GM10248 (cell line): Measurements from ENCODE around the gene GJC1.

ENCODE experiments used
- CTCF ChIA-PET: fragments of 300-600 bp; sonication (Branson Sonifier 250); formaldehyde crosslinking; extraction: SDS; loops from one replicate; lab custom pipeline; 2021; ENCODE audit warnings: antibody characterized with exemption; lab: Yijun Ruan, JAX
- POLR2A ChIA-PET: fragments of 350-650 bp; sonication (Branson Sonifier 250); formaldehyde crosslinking; extraction: SDS; loops from one replicate; lab custom pipeline; 2020; ENCODE audit warnings: antibody characterized with exemption; lab: Yijun Ruan, JAX
- DNase-seq: peaks from one replicate; pipeline ENCODE4 v3.0.0; 2012; ENCODE audit errors: extremely low spot score
- TF ChIP-seq, protein P1 (sequence below): IDR thresholded peaks from 2 replicates; pipeline ENCODE4 v1.5.1; 2012; ENCODE audit warnings: mild to moderate bottlenecking, low read depth; ENCODE audit errors: extremely low read depth, missing control alignments, control extremely low read depth

Gene GJC1

DNA sequence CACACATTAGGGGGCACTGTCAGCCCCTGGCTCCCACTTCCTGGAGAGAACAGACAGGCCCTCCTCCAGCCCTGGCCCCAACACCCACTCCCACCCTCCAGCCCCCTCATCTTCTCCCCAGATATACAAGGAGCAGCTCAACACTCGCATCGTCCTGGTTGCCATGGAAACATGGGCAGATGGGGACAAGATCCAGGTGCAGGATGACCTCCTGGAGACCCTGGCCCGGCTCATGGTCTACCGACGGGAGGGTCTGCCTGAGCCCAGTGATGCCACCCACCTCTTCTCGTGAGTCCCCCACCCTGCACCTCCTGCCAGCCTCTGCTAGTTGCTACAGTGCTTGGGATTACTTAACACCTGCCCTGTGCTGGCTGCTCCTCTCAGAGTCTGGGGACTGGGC lies 56.9 kb downstream of the GJC1 start:
- no peak for DNase-seq
- TF ChIP-seq, protein P1, sequence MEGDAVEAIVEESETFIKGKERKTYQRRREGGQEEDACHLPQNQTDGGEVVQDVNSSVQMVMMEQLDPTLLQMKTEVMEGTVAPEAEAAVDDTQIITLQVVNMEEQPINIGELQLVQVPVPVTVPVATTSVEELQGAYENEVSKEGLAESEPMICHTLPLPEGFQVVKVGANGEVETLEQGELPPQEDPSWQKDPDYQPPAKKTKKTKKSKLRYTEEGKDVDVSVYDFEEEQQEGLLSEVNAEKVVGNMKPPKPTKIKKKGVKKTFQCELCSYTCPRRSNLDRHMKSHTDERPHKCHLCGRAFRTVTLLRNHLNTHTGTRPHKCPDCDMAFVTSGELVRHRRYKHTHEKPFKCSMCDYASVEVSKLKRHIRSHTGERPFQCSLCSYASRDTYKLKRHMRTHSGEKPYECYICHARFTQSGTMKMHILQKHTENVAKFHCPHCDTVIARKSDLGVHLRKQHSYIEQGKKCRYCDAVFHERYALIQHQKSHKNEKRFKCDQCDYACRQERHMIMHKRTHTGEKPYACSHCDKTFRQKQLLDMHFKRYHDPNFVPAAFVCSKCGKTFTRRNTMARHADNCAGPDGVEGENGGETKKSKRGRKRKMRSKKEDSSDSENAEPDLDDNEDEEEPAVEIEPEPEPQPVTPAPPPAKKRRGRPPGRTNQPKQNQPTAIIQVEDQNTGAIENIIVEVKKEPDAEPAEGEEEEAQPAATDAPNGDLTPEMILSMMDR, result no peak
- CTCF ChIA-PET, result interaction anchor here (0.9 to 17.1 kb wide), 7 partner anchors 10 to 362 kb away, joined by 3 to 454 read pairs (median 9); partner anchors contain the start of gene ACBD4
- POLR2A ChIA-PET, result no interaction called here

DNA sequence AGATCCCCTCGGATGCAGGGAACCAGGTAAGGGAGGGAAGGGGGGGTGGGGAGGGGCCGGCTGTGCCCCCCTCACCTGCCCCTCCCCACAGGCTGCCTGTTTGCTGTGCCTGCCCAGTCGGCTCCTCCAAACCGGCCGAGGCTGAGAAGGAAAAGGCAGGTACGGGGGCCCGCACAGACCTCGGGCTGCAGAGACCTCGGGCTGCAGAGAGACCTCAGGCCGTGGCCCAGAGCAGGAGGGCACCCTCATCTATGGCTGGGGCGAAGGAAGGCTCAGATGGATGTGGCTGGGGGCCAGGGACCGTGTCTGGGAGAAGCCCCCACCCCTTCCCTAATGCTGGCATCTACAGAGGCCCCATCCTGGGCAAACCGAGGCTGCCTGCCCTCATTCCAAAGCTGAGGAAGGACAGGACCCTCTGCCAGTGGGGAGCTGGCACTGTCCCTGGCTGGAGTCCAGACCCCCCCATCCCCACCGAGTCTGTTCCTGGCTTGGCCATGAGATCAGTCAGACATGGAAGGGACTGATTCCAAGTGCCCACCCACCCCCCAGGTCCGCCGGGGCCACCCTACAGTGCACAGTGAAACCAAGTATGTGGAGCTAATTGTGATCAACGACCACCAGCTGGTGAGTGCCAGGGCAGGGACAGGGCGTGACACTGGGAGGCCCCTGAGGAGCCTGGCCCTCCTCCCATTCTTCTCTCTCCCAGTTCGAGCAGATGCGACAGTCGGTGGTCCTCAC lies 57.6 kb downstream of the GJC1 start:
- TF ChIP-seq, protein P1, result no peak
- ChIA-PET CTCF (interaction anchor here (0.9 to 17.1 kb wide), 6 partner anchors 9 to 363 kb away, joined by 3 to 454 read pairs (median 8); partner anchors contain the start of gene ACBD4), POLR2A (no interaction called here)
- no peak for DNase-seq

DNA sequence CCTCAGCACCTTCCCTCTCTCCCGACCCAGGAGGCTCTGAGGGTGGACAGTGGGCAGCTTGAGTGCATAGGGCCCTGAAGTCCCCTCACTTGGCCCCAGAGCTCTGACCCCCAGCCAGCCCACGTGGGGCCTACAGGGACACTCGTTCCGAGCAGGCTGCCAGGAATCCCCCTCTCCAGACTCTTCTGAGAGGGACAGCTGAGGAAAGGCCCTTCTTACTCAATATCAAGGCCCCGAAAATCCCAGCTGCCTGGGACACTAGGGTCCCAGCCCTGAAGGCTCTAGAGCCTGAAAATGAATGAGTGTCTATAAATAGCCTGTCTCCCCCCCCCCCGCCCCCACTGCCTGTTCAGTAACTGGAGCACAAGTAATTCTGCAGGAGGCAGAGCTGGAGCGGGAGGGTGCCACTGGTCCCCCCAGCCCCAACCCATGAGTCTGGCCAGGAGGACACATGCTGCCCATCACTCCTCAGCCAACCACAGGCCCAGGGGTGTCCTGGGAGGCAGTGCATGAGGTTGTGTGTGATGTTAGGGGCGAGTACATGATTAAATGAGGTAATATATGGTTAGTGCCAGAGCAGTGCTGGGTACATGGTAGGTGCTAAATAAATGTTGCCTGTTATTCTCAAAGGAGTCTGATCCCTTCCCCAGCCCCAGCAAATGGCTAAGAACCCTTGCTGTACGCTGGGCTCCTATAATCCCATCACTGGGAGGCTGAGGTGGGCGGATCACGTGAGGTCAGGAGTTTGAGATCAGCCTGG lies 59.7 kb downstream of the GJC1 start:
- no peak for DNase-seq

DNA sequence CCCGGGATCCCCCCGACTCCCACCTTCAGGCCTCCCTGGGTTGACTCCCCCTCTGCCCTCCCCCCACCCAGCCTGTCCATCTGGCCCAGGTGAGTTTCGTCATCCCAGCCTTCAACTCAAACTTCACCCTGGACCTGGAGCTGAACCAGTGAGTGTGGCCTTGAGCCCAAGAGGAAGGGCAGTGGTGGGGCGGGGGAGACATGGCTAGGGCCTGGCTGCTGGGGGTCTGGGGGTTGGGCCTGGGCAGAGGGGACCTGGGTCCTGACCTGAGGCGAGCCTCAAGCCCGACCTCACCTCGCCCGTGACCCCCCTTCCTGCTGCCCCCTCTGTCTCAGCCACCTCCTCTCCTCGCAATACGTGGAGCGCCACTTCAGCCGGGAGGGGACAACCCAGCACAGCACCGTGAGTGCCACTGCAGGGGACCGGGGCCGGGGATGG lies 60.4 kb downstream of the GJC1 start:
- TF ChIP-seq, protein P1, result no peak
- no peak for DNase-seq
- POLR2A ChIA-PET, result no interaction called here
- CTCF ChIA-PET, result interaction anchor here (1.0 to 17.1 kb wide), 4 partner anchors 9 to 93 kb away, joined by 3 to 454 read pairs (median 4); no protein-coding TSS in a partner anchor

More for the DNA sequence above, 59.7 kb downstream of the GJC1 start:
- ChIA-PET POLR2A (no interaction called here), CTCF (interaction anchor here (1.2 to 17.1 kb wide), 5 partner anchors 8 to 252 kb away, joined by 3 to 454 read pairs (median 4); no protein-coding TSS in a partner anchor)
- TF ChIP-seq, protein P1, result no peak

DNA sequence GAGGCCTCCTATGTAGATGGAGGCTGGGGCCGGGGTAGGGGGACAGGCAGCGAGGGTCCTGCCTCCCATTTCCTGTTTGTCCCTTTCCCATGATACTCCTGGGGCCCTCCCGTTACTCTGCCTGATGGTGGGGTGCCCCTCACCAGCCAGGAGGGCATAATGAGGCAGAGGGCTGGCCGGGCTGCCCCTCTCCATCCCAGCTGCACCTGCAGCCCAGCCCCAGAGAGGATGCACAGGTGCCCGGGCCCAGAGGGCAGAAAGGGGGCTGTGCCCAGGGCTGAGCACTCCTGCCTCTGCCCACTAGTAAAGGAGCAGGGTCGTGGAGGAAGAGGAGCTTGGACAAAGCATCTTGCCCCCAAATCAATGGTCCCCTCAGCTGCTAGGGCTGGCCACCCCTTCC lies 60.9 kb downstream of the GJC1 start:
- ChIA-PET POLR2A (no interaction called here), CTCF (interaction anchor here (1.0 kb wide), 1 partner anchor 8 kb away, joined by 3 read pairs; no protein-coding TSS in a partner anchor)
- DNase-seq, result no peak
- TF ChIP-seq, protein P1, result no peak

DNA sequence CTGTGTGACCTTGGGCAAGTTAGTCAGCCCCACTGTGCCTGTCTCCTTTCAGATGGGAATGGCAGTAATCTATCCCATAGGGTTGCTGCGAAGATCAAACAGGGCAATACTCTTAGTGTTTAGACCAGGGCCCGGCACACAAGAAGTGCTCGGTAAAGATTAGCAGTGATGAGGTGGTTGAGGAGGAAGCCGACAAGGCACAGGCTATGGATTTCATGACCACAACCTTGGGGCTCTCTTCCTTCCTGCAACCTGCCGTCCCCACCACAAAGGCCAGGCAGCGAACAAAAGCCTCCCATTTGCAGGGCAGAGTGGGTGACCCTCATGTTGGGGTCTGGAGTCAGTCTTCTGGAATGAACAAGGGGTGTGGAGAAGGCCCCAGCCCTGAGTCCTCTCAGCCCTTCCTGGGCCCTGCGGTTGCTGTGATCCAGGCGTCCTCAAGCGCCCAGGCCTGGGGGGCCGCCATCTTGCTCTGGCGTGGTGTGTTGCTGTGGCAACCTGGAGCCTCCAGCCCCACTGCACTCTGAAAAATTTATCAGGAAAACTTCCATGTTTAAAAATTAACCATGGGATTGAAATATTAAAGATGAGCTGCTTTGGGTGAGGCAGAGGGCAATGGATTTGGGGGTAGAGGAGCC lies 61.5 kb downstream of the GJC1 start:
- ChIA-PET POLR2A (no interaction called here), CTCF (interaction anchor here (1.0 kb wide), 1 partner anchor 8 kb away, joined by 3 read pairs; no protein-coding TSS in a partner anchor)
- DNase-seq, result no peak
- TF ChIP-seq, protein P1, result no peak
